Activated CD4-positive, alpha-beta T cell treated with anti-CD3 and anti-CD28 coated beads for 24 hours (primary cell): ENCODE measurements around the gene TK1.
"Not testable (repeated sequence)": the region's sequence is repeated elsewhere in the genome, so short reads cannot be mapped to it uniquely, and the experiment has no call there.

Experiments used
- DNase-seq, 2 donors: peaks; one replicate each; pipeline ENCODE4 v3.0.0-alpha.2; 2020; ENCODE audit warnings: low read depth in 2 of 2

The TK1 gene

DNA sequence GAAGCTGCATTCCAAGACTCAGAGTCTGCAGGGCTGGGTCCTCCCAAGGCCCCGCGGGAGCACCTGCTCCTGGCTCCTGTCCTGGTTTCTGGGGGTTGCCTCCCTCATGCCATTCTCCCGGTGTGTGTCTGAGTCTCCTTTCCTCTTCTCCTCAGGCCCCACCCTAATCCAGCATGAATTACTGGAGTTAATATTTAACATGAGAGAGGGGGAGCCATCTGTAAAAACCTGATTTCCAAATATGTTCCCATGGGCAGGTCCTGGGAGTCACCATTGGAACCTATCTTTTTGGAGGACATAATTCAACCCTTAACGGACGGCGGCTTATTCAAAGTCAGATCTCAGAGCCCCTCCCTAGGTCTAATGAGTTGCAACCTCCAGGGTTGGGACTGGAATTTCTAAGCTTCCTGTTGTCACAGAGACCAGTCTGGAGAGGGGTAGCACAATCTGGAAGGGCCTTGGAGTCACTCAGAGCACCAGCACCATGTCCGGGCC, 35.3 kb downstream of the TK1 start:
- no peak for DNase-seq

GRCh38 chr17:78148286-78149016, 38.4 kb downstream of the TK1 start:
- no peak for DNase-seq

DNA sequence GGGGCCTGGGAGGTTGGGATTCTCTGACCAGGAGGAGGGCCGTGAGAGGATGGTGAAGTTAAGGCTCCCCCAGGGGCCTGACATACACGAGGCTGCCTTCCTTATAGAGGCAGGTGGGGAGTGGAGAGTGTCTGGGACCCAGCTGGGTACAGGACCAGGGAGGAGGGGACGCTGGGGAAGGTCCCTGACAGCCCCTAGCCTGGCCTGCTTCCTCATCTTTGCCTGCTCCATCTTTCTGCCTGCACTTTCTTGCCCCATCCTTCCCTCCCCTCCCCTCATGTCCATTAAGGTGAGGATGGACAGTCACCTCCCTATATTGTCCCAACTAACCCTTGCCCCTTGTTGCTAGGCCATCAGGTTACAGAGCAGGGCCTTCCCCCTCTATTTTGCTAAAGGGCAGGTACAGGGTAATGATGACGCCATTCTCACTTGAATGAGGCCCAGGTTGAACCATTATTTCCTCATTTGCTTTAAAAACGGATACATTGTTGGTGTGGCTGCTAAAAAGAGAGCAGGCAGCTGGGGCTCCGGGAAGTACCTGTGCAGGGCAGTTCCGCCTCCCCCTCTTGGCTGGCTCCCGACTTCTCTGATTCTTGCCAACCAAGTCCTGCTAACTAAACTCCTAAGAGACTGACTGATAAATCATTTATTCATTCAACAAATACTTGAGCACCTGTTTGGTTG, 39.4 kb downstream of the TK1 start:
- no peak for DNase-seq

- no peak for DNase-seq
These were observed 40.0 kb downstream of the TK1 start for GRCh38 chr17:78146881-78147280.

- no peak for DNase-seq
These were observed 40.4 kb downstream of the TK1 start for GRCh38 chr17:78146471-78146869.

DNA sequence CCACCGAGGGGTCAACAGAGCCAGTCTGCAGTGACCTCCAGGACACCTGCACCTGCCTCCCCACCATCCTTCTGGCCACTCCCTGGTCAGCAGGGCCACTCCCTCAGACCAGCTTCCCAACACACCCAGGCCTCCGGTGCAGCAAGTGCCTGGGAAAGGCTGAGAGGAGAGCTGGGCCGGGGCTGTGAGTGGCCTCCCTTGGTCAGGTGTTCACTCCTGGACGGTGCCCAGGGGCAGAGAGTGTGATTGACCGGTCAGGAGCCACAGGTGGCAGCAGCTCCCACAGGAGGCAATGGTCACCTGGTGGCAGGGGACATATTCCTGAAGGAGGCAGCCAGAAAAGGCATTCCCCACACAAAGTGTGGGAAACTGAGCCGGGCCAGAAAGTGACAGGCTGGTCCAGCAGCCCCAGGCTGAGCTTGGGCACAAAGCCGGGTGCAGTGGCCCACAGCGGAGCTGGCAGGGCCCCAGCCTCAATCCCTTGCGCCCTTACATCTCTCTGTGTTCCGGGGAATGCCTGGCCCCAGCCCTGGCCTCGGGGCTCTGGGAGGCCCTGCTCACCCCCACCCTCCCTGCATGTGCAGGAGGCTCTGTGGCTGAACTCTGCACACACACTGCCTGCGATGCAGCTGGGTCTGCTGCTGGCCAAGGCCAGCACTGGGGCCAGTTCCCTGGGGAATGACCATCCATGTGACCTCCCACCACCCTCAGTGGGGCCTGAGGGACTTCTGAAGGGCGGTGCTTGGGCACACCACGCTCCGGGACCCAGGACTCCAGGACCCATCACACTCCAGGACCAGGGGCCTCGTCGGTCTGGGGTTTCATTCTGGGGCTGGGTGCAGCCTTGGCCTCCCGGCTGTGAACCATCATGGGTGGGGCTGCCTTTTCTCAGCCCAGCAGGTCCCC, 41.9 kb downstream of the TK1 start:
- DNase-seq = no peak

GRCh38 chr17:78144147-78144719, 42.6 kb downstream of the TK1 start:
- DNase-seq = no peak

DNA sequence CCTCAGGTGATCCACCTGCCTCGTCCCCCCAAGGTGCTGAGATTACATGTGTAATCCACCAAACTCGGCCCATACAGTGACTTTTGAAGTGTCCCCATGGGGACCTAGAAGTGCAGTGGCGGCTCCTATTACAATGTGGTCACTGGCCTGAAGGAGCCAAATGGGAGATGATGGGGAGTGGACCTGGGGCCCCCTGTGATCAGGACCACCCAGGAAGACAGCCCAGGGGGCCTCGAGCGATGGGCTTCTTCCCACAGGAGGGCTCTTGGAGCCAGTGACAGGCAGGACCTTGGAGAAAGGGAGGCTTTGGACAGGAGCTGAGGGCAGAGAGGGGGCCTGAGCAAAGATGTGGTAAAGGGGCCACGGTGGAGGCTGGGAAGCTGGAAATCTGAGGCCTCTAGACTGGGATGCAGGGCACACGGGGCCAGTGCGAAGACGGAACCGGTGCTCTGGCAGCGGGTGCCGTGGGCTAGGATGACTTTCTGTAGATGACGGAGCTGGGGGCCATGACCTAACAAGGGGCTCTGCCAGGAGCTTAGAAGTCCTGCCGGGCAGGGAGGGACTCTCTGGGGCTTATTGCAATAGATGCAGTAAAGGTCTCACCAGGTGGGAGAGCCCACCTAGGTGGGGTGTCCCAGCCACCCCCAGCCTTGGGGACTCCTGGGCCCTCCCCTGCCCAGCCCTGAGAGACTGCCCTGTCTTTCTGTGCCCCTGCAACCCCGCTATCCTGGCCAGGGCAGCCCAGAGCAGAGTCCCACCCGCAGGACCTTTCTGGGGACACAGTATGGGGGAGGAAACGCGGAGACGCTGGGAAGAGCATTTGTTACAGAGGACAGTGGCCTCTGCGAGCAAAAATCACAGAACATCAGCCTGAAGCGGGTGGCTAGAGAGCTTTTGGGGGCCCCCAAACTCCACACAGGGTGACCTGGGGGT, 43.4 kb downstream of the TK1 start:
- no peak for DNase-seq

- no peak for DNase-seq
These were observed 44.6 kb downstream of the TK1 start for GRCh38 chr17:78142119-78142861.

GRCh38 chr17:78141437-78142118, 45.3 kb downstream of the TK1 start:
- DNase-seq = no peak

- DNase-seq = peak; percentile 85 to 96
These were observed 46.4 kb downstream of the TK1 start for GRCh38 chr17:78140169-78141051.

DNA sequence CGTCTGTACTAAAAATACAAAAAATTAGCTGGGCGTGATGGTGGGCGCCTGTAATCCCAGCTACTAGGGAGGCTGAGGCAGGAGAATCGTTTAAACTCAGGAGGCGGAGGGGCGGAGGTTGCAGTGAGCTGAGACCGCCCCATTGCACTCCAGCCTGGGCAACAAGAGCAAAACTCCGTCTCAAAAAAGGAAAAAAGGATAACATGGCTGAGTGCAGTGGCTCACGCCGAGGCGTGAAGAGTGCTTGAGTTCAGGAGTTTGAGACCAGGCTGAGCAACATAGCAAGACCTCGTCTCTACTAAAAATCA, 47.0 kb downstream of the TK1 start:
- not testable (repeated sequence) for DNase-seq

- DNase-seq = no peak
These were observed 48.4 kb downstream of the TK1 start for GRCh38 chr17:78138204-78139060.

DNA sequence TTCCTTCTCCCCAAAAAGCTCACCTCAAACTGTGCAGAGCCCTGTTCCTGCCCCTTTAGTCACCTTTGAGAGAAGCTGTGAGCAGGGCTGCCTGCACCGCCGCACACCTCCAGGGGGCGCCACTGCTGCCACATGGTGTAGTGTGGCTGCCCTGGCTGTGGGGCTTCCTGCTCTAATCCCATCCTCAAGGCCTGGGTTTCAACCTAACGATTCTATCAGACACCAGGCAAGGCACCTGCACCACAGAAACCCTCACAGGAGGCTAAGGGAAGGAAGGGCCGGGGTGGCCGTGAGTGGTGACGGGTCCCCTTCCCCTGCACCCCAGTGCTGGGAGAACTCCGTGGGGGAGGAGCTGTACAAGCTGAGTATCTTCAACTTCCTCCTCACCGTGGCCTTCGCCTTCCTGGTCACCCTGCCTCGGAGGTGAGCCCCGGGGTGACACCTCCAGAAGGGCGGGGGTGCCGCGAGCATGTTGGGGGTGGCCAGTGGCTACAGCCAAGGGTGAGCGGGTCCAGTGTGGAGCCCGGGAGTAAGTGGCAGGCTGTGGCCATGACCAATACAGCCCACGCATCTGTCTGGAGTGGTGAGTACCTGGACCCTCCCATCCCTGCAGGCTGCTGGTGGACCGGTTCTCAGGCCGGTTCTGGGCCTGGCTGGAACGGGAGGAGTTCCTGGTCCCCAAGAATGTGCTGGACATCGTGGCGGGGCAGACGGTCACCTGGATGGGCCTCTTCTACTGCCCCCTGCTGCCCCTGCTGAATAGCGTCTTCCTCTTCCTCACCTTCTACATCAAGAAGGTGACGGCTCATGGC, 49.3 kb downstream of the TK1 start:
- no peak for DNase-seq

DNA sequence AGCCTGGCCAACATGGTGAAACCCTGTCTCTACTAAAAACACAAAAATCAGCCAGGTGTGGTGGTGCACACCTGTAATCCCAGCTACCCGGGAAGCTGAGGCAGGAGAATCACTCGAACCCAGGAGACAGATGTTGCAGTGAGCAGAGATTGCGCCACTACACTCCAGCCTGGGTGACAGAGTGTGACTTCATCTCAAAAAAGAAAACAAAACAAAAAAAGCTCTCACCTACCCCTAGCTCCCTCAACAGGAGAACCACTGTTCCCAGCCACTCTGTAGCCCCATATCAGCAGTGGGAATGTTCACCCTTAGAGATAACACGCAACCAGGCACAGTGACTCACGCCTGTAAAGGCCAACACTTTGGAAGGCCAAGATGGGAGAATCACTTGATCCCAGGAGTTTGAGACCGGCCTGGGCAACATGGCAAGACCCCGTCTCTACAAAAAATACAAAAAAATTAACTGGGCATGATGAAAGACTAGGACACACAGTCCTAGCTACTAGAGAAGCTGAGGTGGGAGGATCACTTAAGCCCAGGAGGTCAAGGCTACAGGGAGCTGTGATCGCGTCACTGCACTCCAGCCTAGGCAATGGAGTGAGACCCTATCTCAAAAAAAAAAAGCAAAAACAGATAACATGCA, 50.9 kb downstream of the TK1 start:
- DNase-seq = no peak

DNA sequence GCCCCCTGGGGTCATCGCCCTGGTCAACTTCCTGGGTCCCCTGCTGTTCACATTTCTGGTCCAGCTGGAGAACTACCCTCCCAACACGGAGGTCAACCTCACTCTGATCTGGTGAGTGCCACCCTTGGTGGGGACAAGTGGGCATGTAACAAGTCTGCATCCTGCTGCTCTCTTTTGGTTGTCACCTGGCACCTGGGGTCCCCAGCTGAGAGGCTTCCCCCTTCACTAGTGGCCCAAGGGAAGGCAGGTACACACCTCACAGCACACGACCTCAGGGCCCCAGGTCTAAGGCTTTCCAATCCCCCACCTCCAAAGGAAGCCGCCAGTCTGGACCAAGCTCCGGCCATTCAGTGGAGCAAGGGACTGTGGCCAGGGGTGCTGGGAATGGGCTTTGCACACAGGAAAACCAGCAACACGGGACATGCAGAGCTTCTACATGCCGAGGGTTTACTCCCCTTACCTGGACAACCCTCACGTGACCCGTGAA, 51.9 kb downstream of the TK1 start:
- DNase-seq = no peak
